ENCODE data around the gene RARRES2. TPM values are rescaled to one million over a fixed set of nuclear protein-coding genes. Genes with fewer than 3 reads are reported as not detected.
A peak's percentile ranks its signal among the peaks of the same experiment; 100 is the strongest.

RARRES2 gene
- total and polyA plus RNA-seq, 2 of the 13 experiments (the other 11 are each of a cell fraction or from before 2014, with no cell fraction given) = 134 to 172 TPM

- no peak for TF ChIP-seq ZNF781 (CRISPR knock-in tag; IDR thresholded peaks at IDR 0.05; ENCODE audit: borderline replicate concordance, not compliant biosample characterization)
- no peak for TF ChIP-seq DMAP1 (CRISPR knock-in tag; IDR thresholded peaks at IDR 0.05)
- TF ChIP-seq TOPORS (CRISPR knock-in tag; IDR thresholded peaks at IDR 0.05) = no peak; the same call in 1 of the 2 replicates
- TF ChIP-seq FOXM1 (CRISPR knock-in tag; IDR thresholded peaks at IDR 0.05) = 0 out of 2 replicates have a peak, but pooled peaks have one; percentile 29
- no peak for TF ChIP-seq ZNF30 (CRISPR knock-in tag; IDR thresholded peaks at IDR 0.05)
- TF ChIP-seq ZNF747 (CRISPR knock-in tag; IDR thresholded peaks at IDR 0.05; ENCODE audit: borderline replicate concordance) = no peak
- TF ChIP-seq ZNF770 (CRISPR knock-in tag; IDR thresholded peaks at IDR 0.05) = no peak
- no peak for TF ChIP-seq ZNF282 (IDR thresholded peaks at IDR 0.05; ENCODE audit: partially characterized antibody)
- TF ChIP-seq ZNF512B (CRISPR knock-in tag; IDR thresholded peaks at IDR 0.05; ENCODE audit: borderline replicate concordance) = no peak
- peak; percentile 46; the same call in 1 of the 2 replicates for TF ChIP-seq ARID4A (CRISPR knock-in tag; IDR thresholded peaks at IDR 0.05; ENCODE audit: borderline replicate concordance)
- no peak for TF ChIP-seq ZNF24 (IDR thresholded peaks at IDR 0.05)
- TF ChIP-seq ZNF777 (CRISPR knock-in tag; IDR thresholded peaks at IDR 0.05) = peak; percentile 10; the same call in 1 of the 2 replicates
- TF ChIP-seq ZNF660 (CRISPR knock-in tag; IDR thresholded peaks at IDR 0.05; ENCODE audit: borderline replicate concordance, low read depth) = no peak
- no peak for TF ChIP-seq ZNF7 (CRISPR knock-in tag; IDR thresholded peaks at IDR 0.05)
- peak; percentile 9 for TF ChIP-seq TFE3 (CRISPR knock-in tag; IDR thresholded peaks at IDR 0.05)
- no peak; the same call in 1 of the 2 replicates for TF ChIP-seq CENPBD1 (CRISPR knock-in tag; IDR thresholded peaks at IDR 0.05; ENCODE audit: borderline replicate concordance, low read depth)
- TF ChIP-seq ZNF329 (CRISPR knock-in tag; IDR thresholded peaks at IDR 0.05; ENCODE audit: low read depth) = no peak
These were observed 27.7 kb upstream of the RARRES2 start (continued) for GRCh38 chr7:150368884-150369747.

Measured in HepG2 (cell line).